Effector CD4-positive, alpha-beta T cell (primary cell): Measurements from ENCODE around the gene RPL37A.

ENCODE experiments used
- DNase-seq: peaks from one replicate; pipeline ENCODE4 v3.0.0-alpha.2; 2020
- total RNA-seq: gene quantifications from one replicate; lab custom pipeline; 2026; lab: John Stamatoyannopoulos, UW

Gene RPL37A
- 544 reads per million, percentile 98 among the genes with 10 or more reads in this experiment for total RNA-seq

- peak; percentile 85 for DNase-seq
These were observed at the start of gene RPL37A for GRCh38 chr2:216498379-216499352. Gene RPL37A, plus strand, starts transcription at chr2:216498844. Its CDS starts 31 bp downstream, at chr2:216498875.

- no peak for DNase-seq
These were observed 48.3 kb upstream of the RPL37A start for GRCh38 chr2:216450346-216450745.

DNA sequence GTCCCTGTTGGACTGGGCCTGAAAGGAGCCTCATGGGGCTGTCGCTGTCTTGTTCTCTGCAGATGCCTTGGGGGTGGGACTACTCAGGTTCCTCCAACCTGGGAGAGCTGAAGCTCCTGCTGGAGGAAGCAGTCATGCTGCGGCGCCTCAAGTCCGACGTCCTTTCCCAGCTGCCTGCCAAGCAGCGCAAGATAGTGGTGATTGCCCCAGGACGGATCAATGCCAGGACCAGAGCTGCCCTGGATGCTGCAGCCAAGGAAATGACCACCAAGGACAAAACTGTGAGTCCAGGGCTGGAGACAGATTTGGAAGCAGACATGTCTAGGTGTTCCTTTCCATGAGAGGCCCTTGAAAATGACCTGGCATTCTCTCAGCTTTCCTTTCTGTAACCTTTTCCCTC, 47.9 kb upstream of the RPL37A start:
- no peak for DNase-seq

- DNase-seq = no peak
These were observed 44.6 kb upstream of the RPL37A start for GRCh38 chr2:216453955-216454614.

GRCh38 chr2:216463148-216463547, 35.5 kb upstream of the RPL37A start:
- DNase-seq = no peak

GRCh38 chr2:216464104-216464720, 34.4 kb upstream of the RPL37A start:
- no peak for DNase-seq

- DNase-seq = no peak
These were observed 33.0 kb upstream of the RPL37A start for GRCh38 chr2:216465579-216466195.

GRCh38 chr2:216467845-216468244, 30.8 kb upstream of the RPL37A start:
- DNase-seq = no peak

GRCh38 chr2:216469661-216470060, 29.0 kb upstream of the RPL37A start:
- no peak for DNase-seq

DNA sequence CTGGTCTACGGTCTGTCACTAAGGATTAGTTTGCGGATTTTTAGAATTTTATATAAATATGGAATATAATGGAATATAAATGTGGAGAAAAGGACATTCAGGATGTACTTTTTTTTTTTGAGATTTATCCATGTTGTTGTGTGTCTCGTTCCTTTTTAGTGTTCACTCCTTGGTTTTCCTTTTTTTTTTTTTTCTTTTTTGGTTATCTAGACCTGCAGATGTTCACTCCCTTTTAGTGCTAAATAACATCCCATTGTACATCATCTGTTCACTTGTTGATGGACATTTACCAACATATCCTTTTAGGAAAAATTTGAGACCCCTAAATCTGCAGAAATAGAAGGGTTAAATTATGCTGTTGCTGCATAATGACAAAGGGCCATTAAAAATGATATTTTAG, 25.5 kb upstream of the RPL37A start:
- no peak for DNase-seq

GRCh38 chr2:216474925-216475670, 23.5 kb upstream of the RPL37A start:
- no peak for DNase-seq

- DNase-seq = no peak
These were observed 22.9 kb upstream of the RPL37A start for GRCh38 chr2:216475767-216476166.

DNA sequence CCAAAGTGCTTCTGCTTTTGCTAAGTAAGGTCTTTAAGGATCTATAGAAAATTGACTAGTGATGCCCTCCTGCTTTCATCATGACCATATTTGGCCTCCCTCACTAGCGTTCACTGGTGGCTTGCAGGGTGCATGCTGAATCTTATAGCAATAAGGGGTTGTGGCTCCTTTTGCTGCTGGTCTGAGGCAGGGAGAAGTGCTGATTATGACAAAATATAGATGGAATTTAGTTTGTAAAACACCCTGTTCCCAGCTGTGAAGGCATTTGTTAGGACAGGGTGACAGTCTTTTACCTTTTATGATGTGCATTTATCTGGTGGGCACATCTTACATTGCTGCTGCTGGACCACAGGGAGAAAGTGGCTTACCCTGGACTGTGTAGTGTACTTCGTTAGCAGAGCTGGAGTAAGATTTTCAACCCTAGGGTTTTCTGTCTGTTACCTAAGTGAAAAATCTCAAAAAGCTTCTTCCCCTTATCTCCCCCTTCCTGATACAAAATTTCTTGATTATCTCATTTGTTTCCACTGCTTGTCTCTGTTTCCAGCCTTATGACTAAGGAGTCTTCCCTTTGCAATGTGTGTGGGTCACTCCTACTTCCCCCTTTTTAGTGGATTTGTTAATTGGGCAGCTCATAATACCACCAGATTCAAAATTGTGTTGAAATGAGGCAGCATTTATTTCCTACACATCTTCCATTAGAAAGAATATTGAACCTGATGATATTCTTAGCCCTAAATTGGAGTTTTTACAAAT, 21.2 kb upstream of the RPL37A start:
- DNase-seq = no peak

DNA sequence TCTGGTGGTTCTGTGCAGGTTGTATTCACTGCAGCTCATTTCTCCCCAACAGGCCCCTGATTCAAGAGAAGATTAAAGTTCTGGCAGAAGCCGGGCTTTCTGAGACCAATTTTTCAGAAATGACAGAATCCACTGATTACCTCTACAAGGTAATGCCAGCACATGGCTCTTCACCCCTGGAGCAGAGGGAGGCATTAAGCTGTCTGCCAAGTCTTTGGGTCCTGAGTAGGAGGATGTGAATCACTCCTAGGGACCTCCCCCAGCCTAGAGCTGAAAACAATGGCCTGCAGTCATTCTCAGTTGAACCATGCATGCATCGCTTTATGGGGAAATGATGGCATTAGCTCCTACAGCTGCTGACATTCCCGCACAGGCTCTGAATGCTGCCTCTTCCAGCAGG, 20.5 kb upstream of the RPL37A start:
- no peak for DNase-seq

GRCh38 chr2:216478791-216479190, 19.9 kb upstream of the RPL37A start:
- no peak for DNase-seq

DNA sequence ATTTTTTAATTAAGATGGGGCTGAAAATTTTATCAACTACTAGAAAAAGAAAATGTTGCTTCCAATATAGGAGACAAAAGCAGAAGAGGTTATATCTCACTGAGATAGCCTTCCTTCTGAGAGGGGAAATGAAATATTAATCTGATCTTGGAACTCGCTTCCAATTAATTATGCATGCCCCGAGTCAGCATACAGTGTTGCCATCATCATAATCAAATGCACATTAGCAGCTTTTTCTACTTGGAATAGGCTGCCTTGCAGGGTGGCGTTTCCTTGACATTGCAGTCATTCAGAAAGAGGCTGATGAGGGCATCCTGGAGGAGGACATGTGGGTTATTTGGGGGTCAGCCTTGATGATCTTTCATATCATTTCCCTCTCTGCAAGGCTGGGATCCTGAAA, 18.4 kb upstream of the RPL37A start:
- DNase-seq = no peak

- DNase-seq = no peak
These were observed 16.0 kb upstream of the RPL37A start for GRCh38 chr2:216482640-216483039.

DNA sequence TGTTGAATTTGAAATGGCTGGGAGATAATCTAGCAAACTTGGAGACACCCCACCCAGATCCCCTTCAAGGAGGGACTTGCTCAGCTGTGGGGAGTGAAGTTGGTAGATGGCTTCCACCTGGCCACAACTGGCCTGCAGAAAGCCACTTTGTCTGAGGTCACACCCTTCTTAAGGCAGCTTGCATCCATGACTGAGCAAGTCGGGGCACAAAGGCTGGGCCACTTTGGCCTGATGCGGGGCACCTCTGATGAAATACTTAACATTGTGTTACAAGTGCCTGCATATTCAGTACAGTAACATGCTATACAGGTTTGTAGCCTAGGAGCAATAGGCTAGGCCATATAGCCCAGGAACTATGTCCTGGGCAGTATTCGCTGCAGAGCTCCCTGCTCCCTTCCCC, 13.4 kb upstream of the RPL37A start:
- DNase-seq = no peak

DNA sequence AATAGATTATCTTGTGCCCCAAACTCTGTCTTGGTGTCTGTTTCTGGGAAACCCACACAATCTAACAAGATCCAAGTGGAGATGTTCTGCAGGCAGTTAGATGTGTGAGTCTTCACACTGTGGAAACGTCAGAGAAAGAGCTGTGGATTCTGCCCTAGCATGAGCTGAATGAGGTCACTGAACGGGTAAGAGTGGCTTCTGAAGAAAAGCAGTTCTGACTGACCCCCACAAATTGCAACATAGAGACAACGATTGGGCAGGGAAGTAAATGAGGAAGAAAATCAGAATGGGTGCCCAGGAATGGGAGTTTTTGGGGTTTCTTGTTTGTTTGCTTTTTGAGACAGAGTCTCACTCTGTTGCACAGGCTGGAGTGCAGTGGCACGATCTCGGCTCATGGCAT, 12.9 kb upstream of the RPL37A start:
- no peak for DNase-seq

DNA sequence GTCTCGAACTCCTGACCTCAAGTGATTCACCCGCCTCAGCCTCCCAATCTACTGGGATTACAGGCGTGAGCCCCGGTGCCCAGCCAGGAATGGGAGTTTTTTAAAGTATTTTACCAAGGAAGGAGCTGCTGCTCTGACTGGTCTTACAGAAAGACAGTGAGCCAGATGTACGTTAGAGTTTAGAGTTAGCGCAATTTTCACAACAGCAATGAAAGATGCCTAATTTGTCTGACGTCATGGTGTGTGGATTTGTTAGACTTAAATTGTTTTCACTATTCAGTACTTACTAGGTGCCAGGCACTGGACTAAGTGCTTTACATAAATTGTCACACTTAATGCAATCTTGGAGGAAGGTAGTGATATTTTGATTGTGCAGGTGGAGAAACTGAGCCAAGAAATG, 12.4 kb upstream of the RPL37A start:
- no peak for DNase-seq

DNA sequence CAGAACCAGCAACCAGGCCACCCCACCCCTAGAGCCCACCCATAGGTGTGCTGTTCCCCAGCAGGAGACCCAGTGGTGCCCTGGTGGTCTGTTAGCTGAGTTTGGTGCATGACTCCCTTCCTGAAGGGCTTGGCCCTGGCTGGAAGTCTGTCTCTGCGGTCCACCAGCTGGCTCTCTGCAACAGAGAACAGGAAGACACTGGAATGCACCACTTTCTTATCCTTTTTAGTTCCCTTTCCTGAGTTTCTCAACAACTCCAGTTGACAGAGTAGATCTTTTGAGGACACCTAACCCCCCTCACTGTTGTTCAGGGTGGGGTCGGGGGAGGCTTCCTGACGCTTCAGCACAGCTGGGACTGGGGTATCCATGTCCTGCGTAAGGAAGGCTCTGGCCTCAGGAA, 11.9 kb upstream of the RPL37A start:
- no peak for DNase-seq

DNA sequence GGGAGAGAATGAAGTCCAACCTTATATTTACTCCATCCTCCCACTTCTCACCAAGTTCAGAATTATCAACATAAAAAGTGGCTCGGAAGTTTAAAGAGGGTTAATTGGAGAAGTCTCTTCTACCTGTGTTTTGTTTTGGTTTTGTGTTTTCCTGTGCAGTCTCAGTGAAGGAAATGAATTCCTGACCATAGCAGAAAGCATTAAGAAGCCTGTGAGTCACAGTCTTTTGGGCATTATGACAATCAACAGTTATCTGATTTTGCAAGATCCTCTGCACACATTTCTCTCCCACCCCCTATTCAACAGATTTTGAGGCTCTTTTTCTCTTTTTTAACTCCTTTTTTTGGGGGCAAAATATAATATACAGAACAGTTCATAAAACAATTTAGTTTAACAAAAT, 8.6 kb upstream of the RPL37A start:
- DNase-seq = no peak
